Right lobe of liver (tissue), 6 donors: ENCODE data around the gene PEX16. TPM values are rescaled to one million over a fixed set of nuclear protein-coding genes. Genes with fewer than 3 reads are reported as not detected.

Experiments
- ATAC-seq, 4 donors: fragments of 200-7000 bp; cut with Tn5 transposase; one replicate each; pipeline ENCODE4 v1.9.1; 2020; ENCODE audit warnings: mild to moderate bottlenecking in 4 of 4, moderate library complexity in 4 of 4
- DNase-seq, 3 donors: peaks; one replicate each; pipeline ENCODE4 v3.0.0-alpha.2; 2020
- H3K27ac ChIP-seq, 3 donors: fragments of 200-600 bp; one replicate each; pipeline ENCODE4 v1.8.0; 2022
- H3K27me3 ChIP-seq, 2 donors: fragments of 200-600 bp; one replicate each; pipeline ENCODE4 v1.8.0; 2022
- H3K36me3 ChIP-seq, 4 donors: fragments of 200-600 bp; sonication (generic) in 1 of 4; one replicate each; pipeline versions ENCODE4 v1.5.1 to v1.8.0; 2017 to 2022; ENCODE audit warnings: control low read depth in 1 of 4
- H3K4me1 ChIP-seq, 4 donors: fragments of 200-600 bp; sonication (generic) in 1 of 4; one replicate each; pipeline versions ENCODE4 v1.5.1 to v1.8.0; 2017 to 2022; ENCODE audit warnings: control low read depth in 1 of 4
- H3K4me3 ChIP-seq, 3 donors: fragments of 200-600 bp; one replicate each; pipeline ENCODE4 v1.8.0; 2022
- H3K9me3 ChIP-seq, 4 donors: fragments of 200-600 bp; sonication (generic) in 1 of 4; one replicate each; pipeline versions ENCODE4 v1.5.1 to v1.8.0; 2017 to 2022; ENCODE audit warnings: control low read depth in 1 of 4
- POLR2A ChIP-seq: fragments of 450-650 bp; IDR thresholded peaks from one replicate; pipeline ENCODE4 v1.6.1; 2017; ENCODE audit warnings: antibody characterized with exemption, mild to moderate bottlenecking
- WGBS: methylation state at CpG from one replicate; pipeline ENCODE4 v1.1.6; 2018; ENCODE audit warnings: low coverage, low lambda C conversion rate; ENCODE audit not compliant: insufficient coverage; ENCODE audit errors: missing lambda C conversion rate; 5-methylcytosine and 5-hydroxymethylcytosine counted together
- intact Hi-C, 2 donors: fragments of 100-400 bp; cut with DNase I; formaldehyde crosslinking; loops; one replicate each; pipeline versions ENCODE4 v1.11.2 to v1.14.1; 2022
- total RNA-seq, 6 experiments: library from RNA; depleted of rRNA in 2 of 6; stranded (reverse); fragments of >200 nt in 2 of 6; fragmentation: NEBNext Ultra II Directional in 3 of 6; extraction: Animal tissue kit (Norgen Biotek cat#: 25700) in 3 of 6; gene quantifications; one replicate each; pipeline versions ENCODE4 v1.1.0 to v1.2.4, GENCODE V29; 2016 to 2023
- TF ChIP-seq, protein P1 (sequence below), 4 donors: fragments of 200-600 bp in 3 of 4; fragments of 450-650 bp in 1 of 4; IDR thresholded peaks; one replicate each; pipeline versions ENCODE4 v1.5.1 to v1.8.0; 2016 to 2022; ENCODE audit warnings: antibody characterized with exemption in 4 of 4, mild to moderate bottlenecking in 2 of 4
- donor health status: DM: no; HTN: yes; CAD: no.
- donor health status: DM: no; HTN: no; CAD: no.
- donor health status: DM: no; HTN: no; CAD: no.
- donor health status: DM: no; HTN: yes; CAD: no.
- donor health status: DM: no; HTN: yes; CAD: no.

Gene PEX16
- total RNA-seq, 6 experiments from 2014 or later: 17.9 to 36.7 (median 32.4) TPM

- ATAC-seq: no peak
- no peak for DNase-seq
- Histone ChIP-seq H3K4me1 (peaks cover 0 to 24% (median 2%) of the 10 kb centered on the region in 4 donors), H3K27me3 (no peaks in the 10 kb centered on the region), H3K27ac (no peak overlapping the region), H3K9me3 (no peaks in the 10 kb centered on the region), H3K36me3 (no peaks in the 10 kb centered on the region), H3K4me3 (no peak overlapping the region)
- intact Hi-C loops: no loop called here
- WGBS: 70% methylated on average over 2 of the region's 8 CpGs
- TF ChIP-seq, protein P1, sequence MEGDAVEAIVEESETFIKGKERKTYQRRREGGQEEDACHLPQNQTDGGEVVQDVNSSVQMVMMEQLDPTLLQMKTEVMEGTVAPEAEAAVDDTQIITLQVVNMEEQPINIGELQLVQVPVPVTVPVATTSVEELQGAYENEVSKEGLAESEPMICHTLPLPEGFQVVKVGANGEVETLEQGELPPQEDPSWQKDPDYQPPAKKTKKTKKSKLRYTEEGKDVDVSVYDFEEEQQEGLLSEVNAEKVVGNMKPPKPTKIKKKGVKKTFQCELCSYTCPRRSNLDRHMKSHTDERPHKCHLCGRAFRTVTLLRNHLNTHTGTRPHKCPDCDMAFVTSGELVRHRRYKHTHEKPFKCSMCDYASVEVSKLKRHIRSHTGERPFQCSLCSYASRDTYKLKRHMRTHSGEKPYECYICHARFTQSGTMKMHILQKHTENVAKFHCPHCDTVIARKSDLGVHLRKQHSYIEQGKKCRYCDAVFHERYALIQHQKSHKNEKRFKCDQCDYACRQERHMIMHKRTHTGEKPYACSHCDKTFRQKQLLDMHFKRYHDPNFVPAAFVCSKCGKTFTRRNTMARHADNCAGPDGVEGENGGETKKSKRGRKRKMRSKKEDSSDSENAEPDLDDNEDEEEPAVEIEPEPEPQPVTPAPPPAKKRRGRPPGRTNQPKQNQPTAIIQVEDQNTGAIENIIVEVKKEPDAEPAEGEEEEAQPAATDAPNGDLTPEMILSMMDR (IDR thresholded peaks at IDR 0.05): no peak
- TF ChIP-seq POLR2A: no peak
Observed at GRCh38 chr11:45895553-45896259, 22.0 kb downstream of the PEX16 start.

GRCh38 chr11:45894555-45895247 lies 23.0 kb downstream of the PEX16 start:
- WGBS: 88% methylated on average over 4 of the region's 6 CpGs
- H3K4me1 ChIP-seq: peaks cover 0 to 24% (median 2%) of the 10 kb centered on the region in 4 donors
- no peak overlapping the region for H3K4me3 ChIP-seq
- no peaks in the 10 kb centered on the region for H3K27me3 ChIP-seq
- no peak for ATAC-seq
- no peak overlapping the region for H3K27ac ChIP-seq
- H3K9me3 ChIP-seq: no peaks in the 10 kb centered on the region
- DNase-seq: no peak
- intact Hi-C loops: no loop called here
- H3K36me3 ChIP-seq: no peaks in the 10 kb centered on the region
- no peak for TF ChIP-seq POLR2A
- TF ChIP-seq, protein P1 (IDR thresholded peaks at IDR 0.05): no peak

DNA sequence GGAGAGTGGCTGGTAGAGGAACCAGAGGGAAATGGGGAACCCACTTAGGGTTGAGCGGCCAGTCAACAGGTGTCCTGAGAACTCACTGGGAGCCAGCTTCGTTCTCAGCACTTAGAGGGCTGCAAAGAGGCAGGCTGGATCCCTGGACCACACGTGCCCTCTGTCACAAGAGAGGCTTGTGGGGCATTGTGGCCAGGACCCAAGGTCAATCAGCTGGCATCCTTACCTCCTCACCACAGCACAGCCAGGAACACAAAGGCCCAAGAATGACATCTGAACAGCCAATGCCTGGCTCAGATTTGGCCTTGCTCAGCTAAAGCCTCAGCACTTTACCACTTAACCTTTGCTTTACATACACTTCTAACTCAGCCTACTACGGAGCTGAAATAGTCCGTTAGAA lies 24.8 kb downstream of the PEX16 start:
- ATAC-seq (peak in 3 of 4 donors; percentile 23 to 67 (median 23)), DNase-seq (peak in 2 of 3 donors; percentile 75 to 80)
- no peaks in the 10 kb centered on the region for H3K9me3 ChIP-seq
- no peak overlapping the region for H3K4me3 ChIP-seq
- WGBS: 44% methylated on average over 3 of the region's 5 CpGs
- intact Hi-C loops: no loop called here
- peaks cover 0 to 19% (median 0%) of the 10 kb centered on the region in 4 donors for H3K4me1 ChIP-seq
- H3K27me3 ChIP-seq: no peaks in the 10 kb centered on the region
- TF ChIP-seq, protein P1 (IDR thresholded peaks at IDR 0.05): no peak
- TF ChIP-seq POLR2A: no peak
- no peak overlapping the region for H3K27ac ChIP-seq
- H3K36me3 ChIP-seq: no peaks in the 10 kb centered on the region

DNA sequence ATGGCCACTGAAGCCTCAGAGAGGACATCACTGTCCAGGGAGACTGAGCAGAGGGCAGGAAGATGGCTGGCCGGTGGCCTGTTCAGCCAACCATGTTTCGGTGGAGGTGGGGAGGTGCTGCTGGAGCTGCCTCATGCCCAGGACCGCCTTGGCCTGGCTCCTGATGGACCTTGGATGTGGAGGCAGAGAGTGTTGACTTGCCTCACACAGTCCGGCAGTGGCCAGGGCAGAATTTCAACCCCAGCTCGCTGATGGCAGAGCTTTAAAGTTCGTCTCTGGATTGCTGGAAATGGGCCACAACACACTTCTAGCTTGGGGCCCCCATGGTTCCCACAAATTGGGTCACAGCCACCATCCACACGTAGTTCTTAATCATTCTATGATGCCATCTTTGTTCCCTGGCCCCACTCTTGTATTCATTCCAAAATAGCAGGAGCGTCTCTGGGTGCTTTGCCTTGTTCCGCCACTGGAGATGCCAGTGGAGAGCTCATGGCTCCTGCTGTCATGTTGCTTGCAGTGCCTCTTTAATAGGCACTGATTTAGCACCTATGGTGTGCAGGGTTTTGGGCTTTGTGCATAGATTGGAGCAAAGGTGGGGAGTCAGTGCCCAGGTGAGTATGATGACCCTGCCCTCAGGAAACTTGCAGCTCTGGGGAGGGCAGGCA lies 26.7 kb downstream of the PEX16 start:
- Histone ChIP-seq H3K36me3 (no peaks in the 10 kb centered on the region), H3K9me3 (no peaks in the 10 kb centered on the region), H3K4me3 (no peak overlapping the region), H3K27me3 (no peaks in the 10 kb centered on the region), H3K27ac (peak overlapping the region in 1 of 3 donors; percentile 30), H3K4me1 (peaks cover 0 to 20% (median 0%) of the 10 kb centered on the region in 4 donors)
- intact Hi-C loops: no loop called here
- TF ChIP-seq, protein P1 (IDR thresholded peaks at IDR 0.05): peak in 2 of 4 donors; percentile 11 to 19
- no peak for TF ChIP-seq POLR2A
- ATAC-seq (peak; percentile 75 to 90 (median 84)), DNase-seq (peak in 2 of 3 donors; percentile 92 to 93)
- 40% methylated on average over 2 of the region's 9 CpGs for WGBS
